Spleen (tissue), 11 donors: Measurements from ENCODE around the gene PIKFYVE. TPM values are rescaled to one million over a fixed set of nuclear protein-coding genes. Genes with fewer than 3 reads are reported as not detected.

Experiments
- DNase-seq: peaks from one replicate; pipeline ENCODE4 v3.0.0-alpha.2; 2020
- H3K27ac ChIP-seq, 8 donors: fragments of 200-600 bp; sonication (generic) in 7 of 8; 1 replicate in 4 of 8; 2 replicates in 4 of 8; pipeline versions ENCODE4 v1.5.0 to v1.8.0; 2016 to 2021; ENCODE audit warnings: inconsistent platforms in 4 of 8, mild to moderate bottlenecking in 4 of 8, moderate library complexity in 1 of 8
- H3K27me3 ChIP-seq, 7 donors: fragments of 200-600 bp; sonication (generic) in 6 of 7; replicated peaks in 1 of 7; 1 replicate in 4 of 7; 2 replicates in 3 of 7; pipeline versions ENCODE4 v1.5.0 to v1.8.0; 2016 to 2021; ENCODE audit warnings: inconsistent platforms in 3 of 7, mild to moderate bottlenecking in 1 of 7
- H3K36me3 ChIP-seq, 6 donors: fragments of 200-600 bp; sonication (generic) in 5 of 6; 1 replicate in 4 of 6; 2 replicates in 2 of 6; pipeline versions ENCODE4 v1.5.0 to v1.8.0; 2016 to 2021; ENCODE audit warnings: inconsistent platforms in 2 of 6
- H3K4me1 ChIP-seq, 6 donors: fragments of 200-600 bp; sonication (generic) in 5 of 6; 1 replicate in 3 of 6; 2 replicates in 3 of 6; pipeline versions ENCODE4 v1.5.0 to v1.8.0; 2016 to 2021; ENCODE audit warnings: inconsistent platforms in 3 of 6
- H3K4me3 ChIP-seq, 8 donors: fragments of 200-600 bp; sonication (generic) in 7 of 8; 1 replicate in 4 of 8; 2 replicates in 4 of 8; pipeline versions ENCODE4 v1.5.0 to v1.8.0; 2016 to 2021; ENCODE audit warnings: inconsistent platforms in 4 of 8, mild to moderate bottlenecking in 4 of 8, moderate library complexity in 2 of 8
- H3K9me3 ChIP-seq, 8 donors: fragments of 200-600 bp; sonication (generic) in 7 of 8; 1 replicate in 4 of 8; 2 replicates in 4 of 8; pipeline versions ENCODE4 v1.5.0 to v1.8.0; 2016 to 2021; ENCODE audit warnings: inconsistent platforms in 4 of 8
- POLR2A ChIP-seq, 3 donors: fragments of 450-650 bp; IDR thresholded peaks; one replicate each; pipeline ENCODE4 v1.5.1; 2017; ENCODE audit warnings: antibody characterized with exemption in 3 of 3, mild to moderate bottlenecking in 1 of 3
- POLR2AphosphoS5 ChIP-seq, 3 donors: sonication (generic); formaldehyde crosslinking; IDR thresholded peaks; one replicate each; pipeline ENCODE4 v1.5.1; 2017; ENCODE audit warnings: antibody characterized with exemption in 3 of 3
- WGBS, 5 donors: extraction: QIAGEN DNeasy Blood & Tissue Kit in 3 of 5; methylation state at CpG; one replicate each; pipeline versions ENCODE4 v1.1.5 to v1.1.7; 2013 to 2018; 5-methylcytosine and 5-hydroxymethylcytosine counted together
- intact Hi-C: fragments of 100-400 bp; cut with DNase I; formaldehyde crosslinking; loops from one replicate; pipeline ENCODE4 v1.15.0; 2023; ENCODE audit warnings: low total_unique reads
- polyA plus RNA-seq, 3 donors: library from polyadenylated mRNA; stranded (reverse); fragments of 200-250 nt; gene quantifications; one replicate each; pipeline ENCODE4 v1.2.1, GENCODE V29; 2013
- total RNA-seq, 7 donors: library from RNA; depleted of rRNA in 3 of 7; stranded (reverse); fragments of >200 nt in 3 of 7; fragmentation: NEBNext Ultra II Directional in 4 of 7; extraction: Animal tissue kit (Norgen Biotek cat#: 25700) in 4 of 7; gene quantifications; one replicate each; pipeline versions ENCODE4 v1.1.0 to v1.2.1, GENCODE V29; 2016 to 2021
- TF ChIP-seq, protein P1 (sequence below), 11 experiments: fragments of 200-600 bp in 7 of 11; fragments of 450-650 bp in 4 of 11; sonication (generic) in 4 of 11; IDR thresholded peaks in 8 of 11; conservative IDR thresholded peaks in 3 of 11; 1 replicate in 7 of 11; 2 replicates in 4 of 11; pipeline versions ENCODE4 v1.4.0 to v1.8.0; 2016 to 2021; ENCODE audit warnings: antibody characterized with exemption in 11 of 11, inconsistent platforms in 4 of 11, mild to moderate bottlenecking in 1 of 11
- donor health status: healthy with polysubstance abuse.
- donor health status: DM: no; HTN: no; CAD: no; lungs with moderate emphysema.
- donor health status: DM: no; HTN: no; CAD: no.
- donor health status: Bipolar disorder and iron deficiency.
- donor health status: healthy.
- donor health status: DM: no; HTN: no; CAD: no.
- donor health status: DM: yes; HTN: yes; CAD: no.

Gene PIKFYVE
- total and polyA plus RNA-seq, 10 donors: 7.3 to 68.7 (median 52.7) TPM

DNA sequence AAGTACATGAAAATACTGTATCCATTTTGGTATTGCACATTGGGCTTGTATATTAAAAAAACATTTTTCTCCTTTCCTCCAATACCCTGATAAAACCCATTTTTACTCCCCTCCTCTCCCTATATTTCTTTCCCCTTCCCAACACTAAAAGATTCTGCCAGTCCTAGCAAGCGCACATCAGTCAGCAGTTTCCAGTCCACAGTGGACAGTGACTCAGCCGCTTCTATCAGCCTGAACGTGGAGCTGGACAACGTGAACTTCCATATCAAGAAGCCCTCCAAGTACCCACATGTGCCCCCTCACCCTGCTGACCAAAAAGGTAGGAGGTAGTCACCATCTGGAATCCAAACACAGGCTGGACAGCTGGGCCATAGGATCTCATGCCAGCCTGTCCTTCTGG is 38.6 kb downstream of the PIKFYVE start:
- Histone ChIP-seq H3K27ac (no peak overlapping the region), H3K27me3 (no peaks in the 10 kb centered on the region), H3K4me3 (no peak overlapping the region), H3K9me3 (no peaks in the 10 kb centered on the region), H3K4me1 (no peaks in the 10 kb centered on the region), H3K36me3 (peaks cover 0 to 99% (median 63%) of the 10 kb centered on the region in 6 donors)
- DNase-seq: no peak
- TF ChIP-seq, protein P1, sequence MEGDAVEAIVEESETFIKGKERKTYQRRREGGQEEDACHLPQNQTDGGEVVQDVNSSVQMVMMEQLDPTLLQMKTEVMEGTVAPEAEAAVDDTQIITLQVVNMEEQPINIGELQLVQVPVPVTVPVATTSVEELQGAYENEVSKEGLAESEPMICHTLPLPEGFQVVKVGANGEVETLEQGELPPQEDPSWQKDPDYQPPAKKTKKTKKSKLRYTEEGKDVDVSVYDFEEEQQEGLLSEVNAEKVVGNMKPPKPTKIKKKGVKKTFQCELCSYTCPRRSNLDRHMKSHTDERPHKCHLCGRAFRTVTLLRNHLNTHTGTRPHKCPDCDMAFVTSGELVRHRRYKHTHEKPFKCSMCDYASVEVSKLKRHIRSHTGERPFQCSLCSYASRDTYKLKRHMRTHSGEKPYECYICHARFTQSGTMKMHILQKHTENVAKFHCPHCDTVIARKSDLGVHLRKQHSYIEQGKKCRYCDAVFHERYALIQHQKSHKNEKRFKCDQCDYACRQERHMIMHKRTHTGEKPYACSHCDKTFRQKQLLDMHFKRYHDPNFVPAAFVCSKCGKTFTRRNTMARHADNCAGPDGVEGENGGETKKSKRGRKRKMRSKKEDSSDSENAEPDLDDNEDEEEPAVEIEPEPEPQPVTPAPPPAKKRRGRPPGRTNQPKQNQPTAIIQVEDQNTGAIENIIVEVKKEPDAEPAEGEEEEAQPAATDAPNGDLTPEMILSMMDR (IDR thresholded peaks at IDR 0.05 in 8 of 11, conservative IDR thresholded peaks at IDR 0.05 in 3 of 11): no peak
- TF ChIP-seq POLR2A (IDR thresholded peaks at IDR 0.05): no peak
- TF ChIP-seq POLR2AphosphoS5 (IDR thresholded peaks at IDR 0.05): no peak
- intact Hi-C loops: no loop called here
- WGBS, 5 donors: 93 to 99% (median 94%) methylated on average over 4 of the region's 4 CpGs

DNA sequence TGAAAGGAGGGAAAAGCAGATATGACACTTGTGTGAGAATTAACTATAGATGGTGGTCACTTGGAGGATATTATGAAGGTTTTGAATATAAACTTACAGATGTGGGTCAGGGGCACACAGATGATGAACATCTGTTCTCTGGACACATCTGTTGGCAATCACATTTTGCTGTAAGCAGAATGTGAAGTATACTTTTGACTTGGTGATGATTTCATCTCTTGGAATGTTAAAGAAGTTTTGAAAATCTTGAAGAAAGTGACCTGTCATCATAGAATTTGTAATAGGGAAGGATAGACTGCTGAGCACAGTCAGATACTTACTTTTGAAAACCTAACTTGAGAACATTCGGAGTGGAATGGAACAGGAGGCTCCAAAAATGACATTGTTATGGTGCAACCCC is 40.2 kb downstream of the PIKFYVE start:
- no peak for DNase-seq
- H3K27ac ChIP-seq: no peak overlapping the region
- intact Hi-C loops: no loop called here
- TF ChIP-seq, protein P1 (IDR thresholded peaks at IDR 0.05 in 8 of 11, conservative IDR thresholded peaks at IDR 0.05 in 3 of 11): no peak
- TF ChIP-seq POLR2AphosphoS5 (IDR thresholded peaks at IDR 0.05): no peak
- TF ChIP-seq POLR2A (IDR thresholded peaks at IDR 0.05): no peak
- no peaks in the 10 kb centered on the region for H3K9me3 ChIP-seq
- H3K4me3 ChIP-seq: no peak overlapping the region
- WGBS, 5 donors: 92 to 100% (median 96%) methylated on average over 1 of the region's 1 CpG
- H3K36me3 ChIP-seq: peaks cover 0 to 96% (median 48%) of the 10 kb centered on the region in 6 donors
- peaks cover 0 to 9% (median 4%) of the 10 kb centered on the region in 6 donors for H3K4me1 ChIP-seq
- no peaks in the 10 kb centered on the region for H3K27me3 ChIP-seq

DNA sequence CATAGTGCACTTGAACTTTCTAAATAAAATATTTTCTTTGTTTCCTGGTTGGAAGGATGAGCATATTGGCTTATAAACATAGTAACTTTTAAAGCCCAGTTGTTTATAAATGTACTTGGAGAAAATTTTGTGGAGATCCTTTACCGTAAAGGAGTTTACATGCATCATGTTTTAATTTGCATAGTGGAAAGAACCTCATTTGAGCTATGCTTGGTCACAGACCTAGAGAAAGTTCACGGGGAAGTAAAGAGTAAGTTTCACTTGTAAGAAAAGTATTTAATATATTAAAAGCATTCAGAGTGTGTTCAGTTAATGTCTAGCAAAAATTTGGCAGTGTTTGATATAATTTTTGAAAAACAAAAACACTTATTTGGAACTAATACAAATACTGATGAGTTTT is 45.3 kb downstream of the PIKFYVE start:
- WGBS, 5 donors: 52 to 70% (median 54%) methylated on average over 2 of the region's 2 CpGs
- no peaks in the 10 kb centered on the region for H3K27me3 ChIP-seq
- peaks cover 0 to 90% (median 21%) of the 10 kb centered on the region in 6 donors for H3K36me3 ChIP-seq
- DNase-seq: no peak
- H3K27ac ChIP-seq: peak overlapping the region in 7 of 8 donors; percentile 50 to 83 (median 58)
- H3K4me1 ChIP-seq: peaks cover 0 to 43% (median 6%) of the 10 kb centered on the region in 6 donors
- no peaks in the 10 kb centered on the region for H3K9me3 ChIP-seq
- TF ChIP-seq POLR2A (IDR thresholded peaks at IDR 0.05): peak in 1 of 3 donors; percentile 31
- TF ChIP-seq, protein P1 (IDR thresholded peaks at IDR 0.05 in 8 of 11, conservative IDR thresholded peaks at IDR 0.05 in 3 of 11): no peak
- intact Hi-C loops: no loop called here
- peak overlapping the region in 2 of 8 donors; percentile 3 to 49 for H3K4me3 ChIP-seq

DNA sequence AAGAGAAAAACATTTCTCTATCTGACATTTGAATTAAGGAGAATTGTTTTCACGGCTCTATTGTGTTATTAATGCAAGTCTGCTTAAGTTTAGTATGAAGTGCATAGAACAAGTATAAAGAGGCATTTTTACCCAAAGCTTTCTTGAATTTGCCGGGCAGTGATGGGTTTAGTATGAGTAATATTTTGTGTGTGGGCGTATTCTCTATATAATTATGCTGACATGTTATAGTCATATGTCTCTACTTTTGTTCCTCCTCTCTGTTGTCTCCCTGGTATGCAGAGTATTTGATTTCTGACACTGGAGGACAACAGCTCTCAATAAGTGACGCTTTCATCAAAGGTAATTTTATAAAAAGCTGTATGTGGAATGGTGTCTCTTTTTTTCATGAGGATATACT is 45.9 kb downstream of the PIKFYVE start:
- 50 to 76% (median 68%) methylated on average over 4 of the region's 4 CpGs for WGBS, 5 donors
- no peak for TF ChIP-seq POLR2A (IDR thresholded peaks at IDR 0.05)
- no peak for TF ChIP-seq POLR2AphosphoS5 (IDR thresholded peaks at IDR 0.05)
- intact Hi-C loops: no loop called here

More for the DNA sequence above, 45.9 kb downstream of the PIKFYVE start:
- Histone ChIP-seq H3K27ac (peak overlapping the region in 6 of 8 donors; percentile 58 to 83 (median 62)), H3K27me3 (no peaks in the 10 kb centered on the region), H3K9me3 (no peaks in the 10 kb centered on the region), H3K4me1 (peaks cover 0 to 43% (median 6%) of the 10 kb centered on the region in 6 donors), H3K4me3 (peak overlapping the region in 4 of 8 donors; percentile 3 to 49 (median 8)), H3K36me3 (peaks cover 0 to 89% (median 18%) of the 10 kb centered on the region in 6 donors)
- no peak for DNase-seq
